ENCODE results near the gene TAF1C.

Gene TAF1C

GRCh38 chr16:84159800-84160199 is 27.1 kb downstream of the TAF1C start:
- no peak for DNase-seq (ENCODE audit: low read depth in 3 of 3)

GRCh38 chr16:84159007-84159406 is 27.9 kb downstream of the TAF1C start:
- no peak for DNase-seq (ENCODE audit: low read depth in 3 of 3)

GRCh38 chr16:84156342-84156784 is 30.5 kb downstream of the TAF1C start:
- DNase-seq (ENCODE audit: low read depth in 3 of 3), result no peak

DNA sequence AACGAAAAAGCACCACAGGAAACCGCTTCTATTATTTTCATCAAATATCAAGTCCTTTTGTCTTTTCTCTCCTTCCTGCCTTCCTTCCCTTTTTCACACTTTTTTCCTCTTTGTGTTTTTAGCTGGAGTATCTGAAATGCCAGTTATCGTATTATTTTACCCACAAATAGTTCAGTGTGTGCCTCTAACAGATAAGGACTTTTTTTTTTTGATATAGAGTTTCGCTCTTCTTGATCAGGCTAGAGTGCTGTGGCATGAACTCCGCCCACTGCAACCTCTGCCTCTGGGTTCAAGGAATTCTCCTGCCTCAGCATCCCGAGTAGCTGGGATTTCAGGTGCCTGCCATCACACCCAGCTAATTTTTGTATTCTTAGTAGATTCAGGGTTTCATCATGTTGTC is 31.1 kb downstream of the TAF1C start:
- no peak for DNase-seq (ENCODE audit: low read depth in 3 of 3)

GRCh38 chr16:84155226-84155625 is 31.6 kb downstream of the TAF1C start:
- DNase-seq (ENCODE audit: low read depth in 3 of 3), result no peak

DNA sequence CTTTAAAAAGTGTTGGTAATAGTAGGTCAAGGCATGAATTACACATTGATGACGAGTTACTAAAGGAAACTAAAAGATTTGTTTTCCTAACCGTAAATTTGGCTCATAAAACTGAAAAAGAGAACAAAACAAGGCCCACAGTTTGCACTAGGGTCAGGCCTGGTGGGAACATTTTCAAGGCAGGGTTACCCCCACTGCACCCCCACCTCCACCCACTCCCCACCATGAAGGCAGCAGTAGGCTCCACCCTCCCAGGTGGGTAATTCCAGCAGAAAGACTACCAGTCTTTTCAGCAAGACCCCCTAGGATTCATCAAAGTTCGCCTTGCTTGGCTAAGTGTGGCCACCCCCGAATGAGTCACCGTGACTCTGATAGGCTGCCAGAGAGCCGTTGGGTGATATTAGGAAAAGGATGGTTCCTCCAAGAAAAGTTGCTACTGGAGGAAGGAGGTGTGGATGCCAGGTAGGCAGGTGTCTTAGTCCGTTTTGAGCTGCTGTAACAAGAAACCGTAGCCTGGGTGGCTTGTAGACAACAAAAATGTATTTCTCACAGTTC is 33.1 kb downstream of the TAF1C start:
- DNase-seq (ENCODE audit: low read depth in 3 of 3), result no peak

- no peak for DNase-seq (ENCODE audit: low read depth in 3 of 3)
Measured at GRCh38 chr16:84150926-84151325, 35.9 kb downstream of the TAF1C start.

DNA sequence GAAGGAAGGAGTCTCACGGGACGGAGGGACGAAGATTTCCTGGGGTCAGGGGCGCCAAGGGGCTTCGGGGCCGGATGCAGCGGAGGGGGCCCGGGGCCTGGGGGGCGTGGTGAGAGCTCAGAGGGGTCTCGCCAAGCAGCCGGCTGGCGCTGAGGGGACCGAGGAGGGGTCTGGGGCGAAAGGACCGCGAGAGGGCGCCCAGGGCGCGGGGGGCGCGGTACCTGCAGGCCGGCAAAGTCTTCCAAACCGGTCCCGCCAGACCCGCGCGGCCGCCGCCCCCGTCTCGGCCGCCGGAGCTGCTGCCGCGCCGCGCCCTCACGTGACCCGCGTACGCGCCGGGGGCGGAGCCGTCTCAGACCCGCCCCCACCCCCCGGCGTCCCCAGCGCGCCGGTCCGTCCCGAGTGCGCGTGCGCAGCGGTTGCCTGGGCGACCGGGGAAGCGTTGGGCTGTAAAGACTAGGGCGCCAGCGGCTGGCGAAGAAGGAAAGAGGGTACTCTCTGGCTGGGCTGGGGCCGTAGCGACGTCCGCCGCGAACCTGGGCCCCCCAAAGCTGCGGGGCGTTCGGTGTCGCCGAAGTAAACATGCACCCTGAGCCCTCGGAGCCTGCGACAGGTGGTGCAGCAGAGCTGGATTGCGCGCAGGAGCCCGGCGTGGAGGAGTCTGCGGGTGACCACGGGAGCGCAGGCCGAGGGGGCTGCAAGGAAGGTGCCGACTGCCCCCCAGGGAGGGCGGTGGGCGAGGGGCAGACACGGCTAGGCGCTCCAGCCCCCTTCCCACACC is 41.8 kb downstream of the TAF1C start, which contains the start of the genes DNAAF1 and HSDL1:
DNAAF1 (plus strand) TSS at position 450 of the 781 bp plus-strand sequence; CDS start at position 583, 133 bp downstream.
HSDL1 (minus strand) TSS at position 319 of the 781 bp plus-strand sequence. CDS start 13,856 bp downstream, outside the sequence.
- DNase-seq (ENCODE audit: low read depth in 3 of 3), result peak; percentile 86 to 94 (median 91)

- DNase-seq (ENCODE audit: low read depth in 3 of 3), result peak in 2 of 3 experiments; percentile 8 to 37
Measured at GRCh38 chr16:84144209-84144858, 42.5 kb downstream of the TAF1C start.

DNA sequence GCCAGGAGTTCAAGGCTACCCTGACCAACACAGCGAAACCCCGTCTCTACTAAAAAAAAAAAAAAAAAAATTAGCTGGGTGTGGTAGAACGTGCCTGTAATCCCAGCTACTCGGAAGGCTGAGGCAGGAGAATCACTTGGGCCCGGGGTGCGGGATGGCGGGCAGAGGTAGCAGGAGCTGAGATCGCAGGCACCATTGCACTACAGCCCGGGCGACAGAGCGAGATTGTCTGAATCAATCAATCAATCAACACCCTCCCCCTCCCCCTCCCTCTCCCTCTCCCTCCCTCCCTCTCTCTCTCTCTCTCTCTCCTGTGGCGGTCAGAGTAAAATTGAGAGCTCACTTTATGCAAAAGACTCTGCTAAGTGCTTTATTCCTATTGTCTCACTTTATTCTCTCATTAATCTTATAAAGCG is 43.1 kb downstream of the TAF1C start:
- no peak for DNase-seq (ENCODE audit: low read depth in 3 of 3)

DNA sequence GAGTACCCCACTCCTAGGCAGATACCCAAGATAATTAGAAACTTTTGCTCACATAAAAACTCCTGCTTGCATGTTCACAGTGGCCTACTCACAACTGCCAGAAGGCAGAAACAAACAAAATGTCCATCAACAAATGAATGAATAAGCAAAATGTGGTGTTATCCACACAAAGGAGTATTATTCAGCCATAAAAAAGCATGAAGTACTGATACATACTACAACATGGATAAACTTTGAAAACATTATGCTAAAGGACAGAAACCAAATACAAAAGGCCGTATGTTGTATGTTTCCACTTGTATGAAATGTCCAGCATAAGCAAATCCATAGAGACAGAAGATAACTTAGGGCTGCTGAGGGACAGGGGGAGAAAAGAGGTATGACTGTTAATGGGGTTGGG is 43.8 kb downstream of the TAF1C start:
- no peak for DNase-seq (ENCODE audit: low read depth in 3 of 3)

DNA sequence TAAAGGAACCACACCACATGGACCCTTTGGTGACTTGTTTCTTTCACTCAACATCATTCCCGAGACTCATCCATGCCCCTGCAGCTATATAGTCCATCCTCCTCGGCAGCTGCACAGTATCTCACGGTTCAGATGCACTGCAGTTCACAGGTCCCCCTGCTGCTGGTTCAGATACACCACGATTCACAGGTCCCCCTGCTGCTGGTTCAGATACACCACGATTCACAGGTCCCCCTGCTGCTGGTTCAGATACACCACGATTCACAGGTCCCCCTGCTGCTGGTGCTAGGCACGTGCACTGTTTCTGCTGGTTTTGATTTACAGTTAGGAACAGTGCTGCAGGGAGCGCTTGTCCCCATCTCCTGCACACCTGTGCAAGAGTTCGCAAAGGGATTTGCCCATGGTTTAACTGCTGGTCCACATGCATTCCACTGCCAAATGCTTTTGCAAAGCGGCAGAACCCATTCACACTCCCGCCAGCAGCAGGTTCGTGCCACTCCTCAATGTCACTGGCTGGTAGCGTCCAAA is 45.6 kb downstream of the TAF1C start:
- DNase-seq (ENCODE audit: low read depth in 3 of 3), result no peak

- no peak for DNase-seq (ENCODE audit: low read depth in 3 of 3)
Measured at GRCh38 chr16:84139628-84140258, 47.1 kb downstream of the TAF1C start.

DNA sequence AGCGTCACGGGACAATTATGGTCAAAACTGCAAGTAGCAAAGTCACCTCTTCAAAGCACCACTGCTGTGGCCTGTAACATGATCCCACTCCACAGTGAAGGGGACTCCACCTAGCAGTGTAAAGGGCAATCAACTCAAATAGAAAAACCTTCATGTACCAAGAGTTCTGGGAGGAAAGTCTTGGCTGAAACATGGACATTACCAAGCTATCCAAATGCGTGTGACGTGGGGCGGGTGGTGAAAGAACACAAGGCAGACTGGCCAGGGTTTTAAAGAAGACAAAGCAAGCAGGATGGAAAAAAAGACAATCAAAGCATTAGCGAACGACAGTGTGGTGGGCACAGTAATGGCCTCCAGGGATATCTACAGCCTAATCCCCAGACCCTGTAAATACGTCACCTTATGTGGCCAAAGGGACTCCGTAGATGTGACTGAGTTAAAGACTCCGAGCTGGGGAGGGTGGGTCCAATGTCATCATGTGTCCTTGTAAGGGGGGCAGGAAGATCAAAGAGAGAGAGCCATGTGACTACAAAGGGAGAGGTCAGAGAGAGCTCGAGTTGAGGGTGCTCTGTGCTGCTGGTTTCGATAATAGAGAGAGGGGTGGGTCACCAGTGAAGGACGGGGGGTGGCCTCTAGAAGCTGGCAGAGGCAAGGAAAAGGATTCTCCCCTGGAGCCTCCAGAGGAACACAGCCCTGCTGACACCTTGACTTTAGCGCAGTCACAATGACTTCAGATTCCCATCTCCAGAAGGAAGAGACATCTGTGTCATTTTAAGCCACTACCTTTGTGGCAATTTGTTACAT is 47.8 kb downstream of the TAF1C start:
- peak in 1 of 3 experiments; percentile 33 for DNase-seq (ENCODE audit: low read depth in 3 of 3)

DNA sequence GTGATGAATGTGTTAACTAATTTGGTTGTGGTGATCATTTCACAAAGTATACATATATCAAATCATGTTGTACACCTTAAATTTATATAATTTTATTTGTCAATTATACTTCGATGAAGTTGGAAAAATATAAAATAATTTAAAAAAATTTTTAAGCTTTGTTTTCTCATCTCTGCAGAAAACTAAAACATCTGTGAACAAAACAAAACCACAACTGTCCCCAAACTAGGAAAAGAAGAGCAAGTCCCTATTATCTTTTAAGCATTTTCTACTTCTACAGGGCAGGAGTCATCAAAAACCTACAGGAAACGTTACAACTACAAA is 48.4 kb downstream of the TAF1C start:
- no peak for DNase-seq (ENCODE audit: low read depth in 3 of 3)

- DNase-seq (ENCODE audit: low read depth in 3 of 3), result no peak
Measured at GRCh38 chr16:84137769-84138357, 49.0 kb downstream of the TAF1C start.

DNA sequence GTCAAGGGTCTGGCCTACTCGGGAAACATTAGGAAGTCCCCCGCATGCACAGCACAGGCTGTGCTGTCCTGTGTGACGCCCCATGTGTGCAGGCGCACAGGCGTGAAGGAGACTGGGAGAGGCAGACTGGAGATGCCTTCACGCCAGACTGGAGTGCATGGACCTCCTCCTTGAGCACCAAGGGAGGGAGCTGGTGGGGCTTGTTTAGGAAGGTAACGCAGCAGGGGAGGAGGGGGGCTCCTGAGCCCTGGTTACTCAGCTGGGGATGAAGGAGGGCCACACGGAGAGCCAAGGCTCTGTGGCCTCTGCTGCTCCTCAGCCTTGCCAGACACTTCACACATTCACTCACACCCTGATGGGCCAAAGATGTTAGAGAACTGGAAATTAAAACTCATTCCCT is 49.6 kb downstream of the TAF1C start:
- DNase-seq (ENCODE audit: low read depth in 3 of 3), result no peak

DNA sequence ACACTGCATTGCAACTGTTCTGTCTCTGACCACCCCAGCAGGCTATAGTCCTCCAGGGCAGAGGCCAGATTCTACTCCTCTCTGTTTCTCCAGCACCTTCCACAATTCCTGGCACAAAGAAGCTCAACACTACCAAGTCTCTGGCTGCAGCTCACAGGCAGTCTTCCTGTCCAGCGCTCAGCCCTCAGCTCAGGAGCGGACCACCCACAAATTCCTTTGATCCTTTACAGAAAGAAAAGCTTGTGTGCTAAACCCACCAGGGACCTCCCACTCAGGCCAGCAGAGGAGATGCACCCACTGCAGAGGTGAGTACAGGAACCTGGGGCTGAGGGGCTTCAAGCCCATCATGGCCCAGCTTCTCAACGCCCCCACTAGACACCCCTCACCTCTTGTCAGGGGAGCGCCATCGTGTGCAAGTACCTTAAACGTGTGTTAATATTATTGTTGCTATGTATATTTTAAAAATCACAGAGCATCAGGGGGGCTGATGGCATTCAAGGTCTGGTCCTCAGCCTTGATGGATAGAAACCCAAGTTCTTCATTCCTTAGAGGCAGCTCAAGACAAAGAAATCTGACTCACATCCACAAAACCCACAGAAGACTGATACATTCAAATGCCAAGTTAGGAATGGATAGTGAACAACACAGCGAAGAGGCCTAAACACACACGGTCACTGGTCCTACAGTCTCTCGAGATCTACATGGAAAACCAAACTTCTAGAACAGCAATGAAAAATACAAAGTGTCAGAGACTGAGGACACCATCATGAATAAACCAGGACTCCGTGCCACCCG is 50.3 kb downstream of the TAF1C start:
- no peak for DNase-seq (ENCODE audit: low read depth in 3 of 3)

DNA sequence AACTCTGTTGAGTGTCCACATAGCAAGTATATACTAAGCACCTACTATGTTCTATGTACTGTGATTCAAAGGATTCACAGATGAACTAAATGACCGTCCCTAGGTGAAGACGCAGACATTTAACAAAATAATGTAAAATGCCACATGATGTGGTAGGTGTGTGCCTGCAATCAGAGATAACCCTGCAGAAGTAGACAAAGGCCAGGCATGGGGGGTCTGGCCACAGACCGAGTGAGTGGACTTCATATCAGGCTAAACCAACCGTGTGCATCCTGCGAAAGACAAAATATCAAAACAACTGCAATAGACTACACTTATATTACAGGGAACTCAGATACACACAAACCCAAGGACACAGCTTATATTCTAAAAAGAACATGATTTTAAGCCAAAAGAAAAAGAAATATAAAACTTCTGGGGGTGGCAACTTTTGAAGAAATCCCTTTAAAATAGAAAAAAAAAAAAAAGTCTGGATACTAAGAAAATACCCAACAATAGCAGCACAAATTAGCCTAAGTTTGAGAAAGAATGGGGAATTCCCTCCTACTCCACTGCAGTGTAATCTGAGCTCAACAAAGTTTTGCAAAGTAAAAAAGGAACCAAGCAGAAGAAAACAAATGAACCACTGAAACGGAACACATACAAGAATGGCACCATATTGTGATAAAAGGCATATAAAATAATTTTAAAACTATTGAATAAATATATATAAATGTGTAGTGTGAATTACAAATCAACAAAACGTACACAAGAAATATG is 54.2 kb downstream of the TAF1C start:
- no peak for DNase-seq (ENCODE audit: low read depth in 3 of 3)

All from stimulated activated CD4-positive, alpha-beta T cell treated with anti-CD3 and anti-CD28 coated beads, TNF-alpha, amount 100 ng/mL, for 24 hours (primary cell).